B cell (primary cell): ENCODE results near the gene OR5C1.

ENCODE experiments used
- EZH2 ChIP-seq: IDR thresholded peaks from 2 replicates; pipeline ENCODE4 v1.6.1; 2012; ENCODE audit warnings: borderline replicate concordance, low read depth, mild to moderate bottlenecking, moderate library complexity, low read length; ENCODE audit not compliant: insufficient read depth, poor library complexity, severe bottlenecking
- TF ChIP-seq, protein P1 (sequence below): fragments of 200-600 bp; IDR thresholded peaks from one replicate; pipeline ENCODE4 v1.8.0; 2022; ENCODE audit warnings: antibody characterized with exemption, mild to moderate bottlenecking

DNA sequence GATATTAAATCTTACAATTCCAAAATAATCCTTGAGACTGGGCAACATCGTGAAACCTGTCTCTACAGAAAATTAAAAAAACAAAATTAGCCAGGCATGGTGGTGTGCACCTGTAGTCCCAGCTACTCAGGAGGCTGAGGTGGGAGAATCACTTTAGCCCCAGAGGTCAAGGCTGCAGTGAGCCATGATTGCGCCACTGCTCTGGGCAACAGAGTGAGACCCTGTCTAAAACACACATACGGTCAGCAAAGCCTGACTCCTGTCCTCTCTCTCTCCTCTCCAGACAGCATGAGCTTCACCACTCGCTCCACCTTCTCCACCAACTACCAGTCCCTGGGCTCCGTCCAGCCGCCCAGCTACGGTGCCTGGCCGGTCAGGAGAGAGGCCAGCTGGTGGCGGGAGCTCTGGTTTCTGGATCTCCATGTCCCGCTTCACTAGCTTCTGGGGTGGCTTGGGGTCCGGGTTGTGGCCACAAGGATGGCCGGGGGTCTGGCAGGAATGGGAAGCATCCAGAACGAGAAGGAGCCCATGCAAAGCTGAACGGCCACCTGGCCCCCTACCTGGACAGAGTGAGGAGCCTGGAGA is 48.6 kb downstream of the OR5C1 start:
- TF ChIP-seq, protein P1, sequence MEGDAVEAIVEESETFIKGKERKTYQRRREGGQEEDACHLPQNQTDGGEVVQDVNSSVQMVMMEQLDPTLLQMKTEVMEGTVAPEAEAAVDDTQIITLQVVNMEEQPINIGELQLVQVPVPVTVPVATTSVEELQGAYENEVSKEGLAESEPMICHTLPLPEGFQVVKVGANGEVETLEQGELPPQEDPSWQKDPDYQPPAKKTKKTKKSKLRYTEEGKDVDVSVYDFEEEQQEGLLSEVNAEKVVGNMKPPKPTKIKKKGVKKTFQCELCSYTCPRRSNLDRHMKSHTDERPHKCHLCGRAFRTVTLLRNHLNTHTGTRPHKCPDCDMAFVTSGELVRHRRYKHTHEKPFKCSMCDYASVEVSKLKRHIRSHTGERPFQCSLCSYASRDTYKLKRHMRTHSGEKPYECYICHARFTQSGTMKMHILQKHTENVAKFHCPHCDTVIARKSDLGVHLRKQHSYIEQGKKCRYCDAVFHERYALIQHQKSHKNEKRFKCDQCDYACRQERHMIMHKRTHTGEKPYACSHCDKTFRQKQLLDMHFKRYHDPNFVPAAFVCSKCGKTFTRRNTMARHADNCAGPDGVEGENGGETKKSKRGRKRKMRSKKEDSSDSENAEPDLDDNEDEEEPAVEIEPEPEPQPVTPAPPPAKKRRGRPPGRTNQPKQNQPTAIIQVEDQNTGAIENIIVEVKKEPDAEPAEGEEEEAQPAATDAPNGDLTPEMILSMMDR, result no peak
- TF ChIP-seq EZH2, result no peak
